GM23338 (cell line): Measurements from ENCODE around the gene OPRM1. TPM values are rescaled to one million over a fixed set of nuclear protein-coding genes. Genes with fewer than 3 reads are reported as not detected.

Experiments
- ATAC-seq: fragments of 200-7000 bp; cut with Tn5 transposase; 3 replicates; pipeline ENCODE4 v1.9.1; 2020
- DNase-seq: peaks from one replicate; pipeline ENCODE4 v3.0.0-alpha.2; 2015; ENCODE audit warnings: low spot score
- H2AFZ ChIP-seq: fragments of 200-600 bp; sonication (generic); 2 replicates; pipeline ENCODE4 v1.8.0; 2016; ENCODE audit warnings: antibody characterized with exemption, mild to moderate bottlenecking, moderate library complexity
- H3F3A ChIP-seq: fragments of 200-600 bp; sonication (generic); replicated peaks from 2 replicates; pipeline ENCODE4 v1.8.0; 2017; ENCODE audit warnings: antibody characterized with exemption, mixed run types, low read depth
- H3K27ac ChIP-seq: fragments of 200-600 bp; sonication (generic); 2 replicates; pipeline ENCODE4 v1.6.1; 2016; ENCODE audit warnings: low read depth
- H3K27me3 ChIP-seq: fragments of 200-600 bp; sonication (generic); 2 replicates; pipeline ENCODE4 v1.8.0; 2016; ENCODE audit warnings: mild to moderate bottlenecking, mixed run types, moderate library complexity; ENCODE audit not compliant: insufficient read depth
- H3K36me3 ChIP-seq: fragments of 200-600 bp; sonication (generic); 2 replicates; pipeline ENCODE4 v1.8.0; 2016; ENCODE audit warnings: mild to moderate bottlenecking; ENCODE audit not compliant: insufficient read depth
- H3K4me1 ChIP-seq: fragments of 200-600 bp; sonication (generic); 2 replicates; pipeline ENCODE4 v1.8.0; 2016; ENCODE audit warnings: mild to moderate bottlenecking, moderate library complexity; ENCODE audit not compliant: insufficient read depth
- H3K4me2 ChIP-seq: fragments of 200-600 bp; sonication (generic); 2 replicates; pipeline ENCODE4 v1.7.1; 2017; ENCODE audit warnings: mixed run types
- H3K4me3 ChIP-seq: fragments of 200-600 bp; sonication (generic); 2 replicates; pipeline ENCODE4 v1.6.1; 2016; ENCODE audit warnings: mixed run types
- H3K79me2 ChIP-seq: fragments of 200-600 bp; sonication (generic); replicated peaks from 2 replicates; pipeline ENCODE4 v1.8.0; 2017; ENCODE audit warnings: mild to moderate bottlenecking; ENCODE audit not compliant: insufficient read depth
- H3K9me2 ChIP-seq: fragments of 200-600 bp; sonication (generic); 2 replicates; pipeline ENCODE4 v1.8.0; 2017; ENCODE audit not compliant: insufficient read depth
- H4K20me1 ChIP-seq: fragments of 200-600 bp; sonication (generic); replicated peaks from 2 replicates; pipeline ENCODE4 v1.8.0; 2017; ENCODE audit warnings: mild to moderate bottlenecking; ENCODE audit not compliant: insufficient read depth
- H3K27ac Mint-ChIP-seq: 2 replicates; pipeline ENCODE4 v1.8.0; 2020; ENCODE audit warnings: inconsistent platforms, mild to moderate bottlenecking, moderate library complexity, mixed read lengths
- H3K27me3 Mint-ChIP-seq: 3 replicates; pipeline ENCODE4 v1.8.0; 2022; ENCODE audit warnings: low read depth, mild to moderate bottlenecking, moderate library complexity, mixed read lengths, inconsistent platforms; ENCODE audit not compliant: insufficient read depth, poor library complexity
- H3K36me3 Mint-ChIP-seq: 3 replicates; pipeline ENCODE4 v1.8.0; 2021; ENCODE audit warnings: low read depth, mild to moderate bottlenecking, inconsistent platforms, moderate library complexity, mixed read lengths
- H3K4me1 Mint-ChIP-seq: 3 replicates; pipeline ENCODE4 v1.8.0; 2020; ENCODE audit warnings: mild to moderate bottlenecking, inconsistent platforms, mixed read lengths
- H3K4me3 Mint-ChIP-seq: 3 replicates; pipeline ENCODE4 v1.8.0; 2021; ENCODE audit warnings: moderate library complexity, mild to moderate bottlenecking, inconsistent platforms, mixed read lengths
- H3K9me3 Mint-ChIP-seq: 3 replicates; pipeline ENCODE4 v1.8.0; 2020; ENCODE audit warnings: moderate library complexity, mild to moderate bottlenecking, inconsistent platforms, mixed read lengths
- CREB1 ChIP-seq: fragments of 250-450 bp; sonication (Bioruptor Pico); IDR thresholded peaks from 2 replicates; pipeline ENCODE4 v1.5.0; 2020; ENCODE audit warnings: low read depth, mild to moderate bottlenecking, moderate library complexity
- CTCF ChIP-seq, 2 experiments: fragments of 200-600 bp in 1 of 2; sonication (generic) in 1 of 2; conservative IDR thresholded peaks; 2 replicates each; pipeline versions ENCODE4 v1.5.1 to v1.6.1; 2016 to 2017; ENCODE audit warnings: antibody characterized with exemption in 2 of 2, low read depth in 2 of 2, mild to moderate bottlenecking in 2 of 2, moderate library complexity in 1 of 2
- ETS1 ChIP-seq: IDR thresholded peaks from 2 replicates; pipeline ENCODE4 v1.6.1; 2016; ENCODE audit warnings: antibody characterized with exemption
- EZH2 ChIP-seq: fragments of 200-600 bp; sonication (generic); IDR thresholded peaks from one replicate; pipeline ENCODE4 v1.8.0; 2017; ENCODE audit warnings: antibody characterized with exemption, mild to moderate bottlenecking, low read depth; ENCODE audit not compliant: unreplicated experiment
- EZH2phosphoT487 ChIP-seq: fragments of 200-600 bp; sonication (generic); IDR thresholded peaks from one replicate; pipeline ENCODE4 v1.8.1; 2018; ENCODE audit warnings: antibody characterized with exemption; ENCODE audit not compliant: unreplicated experiment
- JUNB ChIP-seq: IDR thresholded peaks from one replicate; pipeline ENCODE4 v1.6.1; 2016; ENCODE audit warnings: antibody characterized with exemption; ENCODE audit not compliant: unreplicated experiment
- NANOG ChIP-seq: IDR thresholded peaks from 2 replicates; pipeline ENCODE4 v1.6.1; 2016; ENCODE audit warnings: antibody characterized with exemption, borderline replicate concordance
- POLR2AphosphoS5 ChIP-seq: IDR thresholded peaks from 2 replicates; pipeline ENCODE4 v1.6.1; 2016; ENCODE audit warnings: antibody characterized with exemption, low read depth
- REST ChIP-seq: IDR thresholded peaks from one replicate; pipeline ENCODE4 v1.6.1; 2018; ENCODE audit warnings: antibody characterized with exemption; ENCODE audit not compliant: unreplicated experiment
- STAT1 ChIP-seq: IDR thresholded peaks from one replicate; pipeline ENCODE4 v1.6.1; 2016; ENCODE audit warnings: antibody characterized with exemption; ENCODE audit not compliant: unreplicated experiment
- ZNF114 ChIP-seq: fragments of 250-450 bp; sonication (Bioruptor Pico); IDR thresholded peaks from 2 replicates; pipeline ENCODE4 v1.5.0; 2020; ENCODE audit warnings: mild to moderate bottlenecking, moderate library complexity
- ZNF331 ChIP-seq: fragments of 250-450 bp; sonication (Bioruptor Pico); IDR thresholded peaks from 2 replicates; pipeline ENCODE4 v1.5.0; 2020; ENCODE audit warnings: low read depth, mild to moderate bottlenecking, moderate library complexity
- ZNF462 ChIP-seq: fragments of 250-450 bp; sonication (Bioruptor Pico); IDR thresholded peaks from 2 replicates; pipeline ENCODE4 v1.5.0; 2020; ENCODE audit warnings: mild to moderate bottlenecking, moderate library complexity
- polyA plus RNA-seq: library from polyadenylated mRNA; unstranded; fragments of >200 nt; fragmentation: Nextera tagmentation; extraction: Ambion mirVana; gene quantifications from 2 replicates; pipeline ENCODE4 v1.2.1, GENCODE V29; 2016
- total RNA-seq: library from RNA; depleted of rRNA; stranded (reverse); fragments of >200 nt; shearing (Covaris generic); gene quantifications from 2 replicates; pipeline ENCODE4 v1.2.3, GENCODE V29; 2014

OPRM1 gene
- total and polyA plus RNA-seq, 2 experiments from 2014 or later, result 0.52 TPM; not detected in 1

GRCh38 chr6:154232013-154232910 is 193.2 kb downstream of the OPRM1 start:
- H3K4me2 ChIP-seq, result no peak overlapping the region
- TF ChIP-seq EZH2phosphoT487, result no peak
- no peak for TF ChIP-seq ZNF331 (CRISPR knock-in tag)
- TF ChIP-seq ZNF462 (CRISPR knock-in tag), result no peak
- no peak for TF ChIP-seq ZNF114 (CRISPR knock-in tag)
- no peak for TF ChIP-seq JUNB
- TF ChIP-seq NANOG, result no peak
- no peak for TF ChIP-seq REST
- no peak for TF ChIP-seq CTCF (conservative IDR thresholded peaks at IDR 0.05; ENCODE audit: low read depth in 2 of 2)
- TF ChIP-seq ETS1, result no peak
- TF ChIP-seq EZH2, result no peak
- no peak for TF ChIP-seq STAT1
- no peak for TF ChIP-seq POLR2AphosphoS5
- no peak for TF ChIP-seq CREB1
- no peak for ATAC-seq

More at GRCh38 chr6:154232013-154232910, 193.2 kb downstream of the OPRM1 start:
- Histone ChIP-seq H4K20me1 (no peaks in the 10 kb centered on the region), H3K27me3 (no peaks in the 10 kb centered on the region), H2AFZ (no peak overlapping the region), H3K27ac (no peak overlapping the region), H3K4me1 (no peaks in the 10 kb centered on the region), H3K9me2 (peaks cover 5% of the 10 kb centered on the region; the same call in 1 of the 2 replicates), H3F3A (no peaks in the 10 kb centered on the region), H3K4me3 (no peak overlapping the region), H3K36me3 (no peaks in the 10 kb centered on the region), H3K79me2 (no peaks in the 10 kb centered on the region)
- no peaks in the 10 kb centered on the region for H3K9me3 Mint-ChIP-seq
- peaks cover 7% of the 10 kb centered on the region; the same call in 1 of the 3 replicates for H3K4me1 Mint-ChIP-seq
- no peak overlapping the region for H3K4me3 Mint-ChIP-seq
- no peak overlapping the region for H3K27ac Mint-ChIP-seq
- H3K27me3 Mint-ChIP-seq, result no peaks in the 10 kb centered on the region
- no peaks in the 10 kb centered on the region for H3K36me3 Mint-ChIP-seq
- DNase-seq, result no peak
